ENCODE results near the gene RBPJ.

RBPJ gene

DNA sequence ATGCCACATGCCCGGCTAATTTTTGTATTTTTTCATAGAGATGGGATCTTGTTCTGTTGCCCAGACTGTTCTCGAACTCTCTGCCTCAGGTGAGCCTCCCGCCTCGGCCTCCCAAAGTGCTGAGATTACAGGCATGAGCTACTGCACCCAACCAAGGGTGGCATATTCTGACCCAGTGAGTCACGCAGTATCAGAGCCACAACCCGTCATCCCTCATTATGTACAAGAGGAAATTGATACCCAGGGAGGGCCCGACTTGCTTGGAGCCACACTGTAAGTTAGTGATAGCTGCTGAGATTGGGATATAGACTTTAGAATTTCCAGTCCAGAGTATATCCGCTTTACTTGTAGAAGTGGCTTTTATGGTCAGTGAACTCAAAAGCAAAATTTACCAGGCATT lies 154.9 kb downstream of the RBPJ start:
- DNase-seq (ENCODE audit: extremely low spot score) = no peak
- ChIA-PET POLR2A (no interaction called here), CTCF (no interaction called here)
- no peak for TF ChIP-seq FOXA1 (IDR thresholded peaks at IDR 0.05)
- no peak for TF ChIP-seq BHLHE40 (IDR thresholded peaks at IDR 0.05; ENCODE audit: borderline replicate concordance)
- TF ChIP-seq TARDBP (IDR thresholded peaks at IDR 0.05) = no peak
- TF ChIP-seq, protein P1, sequence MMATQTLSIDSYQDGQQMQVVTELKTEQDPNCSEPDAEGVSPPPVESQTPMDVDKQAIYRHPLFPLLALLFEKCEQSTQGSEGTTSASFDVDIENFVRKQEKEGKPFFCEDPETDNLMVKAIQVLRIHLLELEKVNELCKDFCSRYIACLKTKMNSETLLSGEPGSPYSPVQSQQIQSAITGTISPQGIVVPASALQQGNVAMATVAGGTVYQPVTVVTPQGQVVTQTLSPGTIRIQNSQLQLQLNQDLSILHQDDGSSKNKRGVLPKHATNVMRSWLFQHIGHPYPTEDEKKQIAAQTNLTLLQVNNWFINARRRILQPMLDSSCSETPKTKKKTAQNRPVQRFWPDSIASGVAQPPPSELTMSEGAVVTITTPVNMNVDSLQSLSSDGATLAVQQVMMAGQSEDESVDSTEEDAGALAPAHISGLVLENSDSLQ (IDR thresholded peaks at IDR 0.05) = no peak
- TF ChIP-seq ARNT (IDR thresholded peaks at IDR 0.05) = no peak
- no peak for TF ChIP-seq FOXK2 (IDR thresholded peaks at IDR 0.05)
- TF ChIP-seq HDGF (IDR thresholded peaks at IDR 0.05; ENCODE audit: borderline replicate concordance) = no peak
- TF ChIP-seq L3MBTL2 (conservative IDR thresholded peaks at IDR 0.05) = no peak
- no peak for TF ChIP-seq ZNF384 (IDR thresholded peaks at IDR 0.05)
- TF ChIP-seq SP1 (IDR thresholded peaks at IDR 0.05) = no peak
- TF ChIP-seq FOXM1 (IDR thresholded peaks at IDR 0.05; ENCODE audit: borderline replicate concordance) = no peak
- no peak for TF ChIP-seq LEF1 (IDR thresholded peaks at IDR 0.05; ENCODE audit: borderline replicate concordance)
- no peak for TF ChIP-seq ELF4 (IDR thresholded peaks at IDR 0.05)
- no peak for TF ChIP-seq CTBP1 (IDR thresholded peaks at IDR 0.05; ENCODE audit: borderline replicate concordance)
- TF ChIP-seq NFRKB (IDR thresholded peaks at IDR 0.05) = no peak
- no peak for TF ChIP-seq SUZ12 (IDR thresholded peaks at IDR 0.05)

GRCh38 chr4:26476545-26476944 lies 155.7 kb downstream of the RBPJ start:
- no peak for DNase-seq (ENCODE audit: extremely low spot score)
- TF ChIP-seq FOXK2 (IDR thresholded peaks at IDR 0.05) (no peak), LEF1 (IDR thresholded peaks at IDR 0.05; ENCODE audit: borderline replicate concordance) (no peak), ELF4 (IDR thresholded peaks at IDR 0.05) (no peak), L3MBTL2 (conservative IDR thresholded peaks at IDR 0.05) (no peak), SUZ12 (IDR thresholded peaks at IDR 0.05) (no peak), HDGF (IDR thresholded peaks at IDR 0.05; ENCODE audit: borderline replicate concordance) (no peak), FOXA1 (IDR thresholded peaks at IDR 0.05) (no peak), CTBP1 (IDR thresholded peaks at IDR 0.05; ENCODE audit: borderline replicate concordance) (no peak), TARDBP (IDR thresholded peaks at IDR 0.05) (no peak), ZNF384 (IDR thresholded peaks at IDR 0.05) (no peak)
- CTCF ChIA-PET = interaction anchor here (0.6 kb wide), 1 partner anchor 996 kb away, joined by 3 read pairs; no protein-coding TSS in a partner anchor
- POLR2A ChIA-PET = no interaction called here

- ChIA-PET CTCF (interaction anchor here (0.6 kb wide), 1 partner anchor 532 kb away, joined by 3 read pairs; no protein-coding TSS in a partner anchor), POLR2A (interaction anchor here (1.6 kb wide), 1 partner anchor 106 kb away, joined by 4 read pairs; the partner anchor contains the start of gene TBC1D19)
- no peak for DNase-seq (ENCODE audit: extremely low spot score)
- TF ChIP-seq HDGF (IDR thresholded peaks at IDR 0.05; ENCODE audit: borderline replicate concordance) (no peak), ZNF384 (IDR thresholded peaks at IDR 0.05) (no peak), BHLHE40 (IDR thresholded peaks at IDR 0.05; ENCODE audit: borderline replicate concordance) (no peak), LEF1 (IDR thresholded peaks at IDR 0.05; ENCODE audit: borderline replicate concordance) (no peak), CTBP1 (IDR thresholded peaks at IDR 0.05; ENCODE audit: borderline replicate concordance) (no peak), TARDBP (IDR thresholded peaks at IDR 0.05) (no peak), ARNT (IDR thresholded peaks at IDR 0.05) (no peak), SUZ12 (IDR thresholded peaks at IDR 0.05) (no peak), FOXM1 (IDR thresholded peaks at IDR 0.05; ENCODE audit: borderline replicate concordance) (no peak), NFRKB (IDR thresholded peaks at IDR 0.05) (no peak), FOXA1 (IDR thresholded peaks at IDR 0.05) (no peak), L3MBTL2 (conservative IDR thresholded peaks at IDR 0.05) (no peak), FOXK2 (IDR thresholded peaks at IDR 0.05) (no peak), SP1 (IDR thresholded peaks at IDR 0.05) (no peak), ELF4 (IDR thresholded peaks at IDR 0.05) (no peak)
- TF ChIP-seq, protein P1 (IDR thresholded peaks at IDR 0.05) = no peak
These were observed 157.5 kb downstream of the RBPJ start for GRCh38 chr4:26478330-26478729.

- TF ChIP-seq, protein P1 (IDR thresholded peaks at IDR 0.05) = no peak
- TF ChIP-seq FOXM1 (IDR thresholded peaks at IDR 0.05; ENCODE audit: borderline replicate concordance) (no peak), FOXA1 (IDR thresholded peaks at IDR 0.05) (no peak), SUZ12 (IDR thresholded peaks at IDR 0.05) (no peak), BHLHE40 (IDR thresholded peaks at IDR 0.05; ENCODE audit: borderline replicate concordance) (no peak), LEF1 (IDR thresholded peaks at IDR 0.05; ENCODE audit: borderline replicate concordance) (no peak), CTBP1 (IDR thresholded peaks at IDR 0.05; ENCODE audit: borderline replicate concordance) (no peak), ZNF384 (IDR thresholded peaks at IDR 0.05) (no peak), L3MBTL2 (conservative IDR thresholded peaks at IDR 0.05) (no peak), ARNT (IDR thresholded peaks at IDR 0.05) (no peak), ELF4 (IDR thresholded peaks at IDR 0.05) (no peak), FOXK2 (IDR thresholded peaks at IDR 0.05) (no peak), SP1 (IDR thresholded peaks at IDR 0.05) (no peak), NFRKB (IDR thresholded peaks at IDR 0.05) (no peak), TARDBP (IDR thresholded peaks at IDR 0.05) (no peak), HDGF (IDR thresholded peaks at IDR 0.05; ENCODE audit: borderline replicate concordance) (no peak)
- no peak for DNase-seq (ENCODE audit: extremely low spot score)
- CTCF ChIA-PET = interaction anchor here (0.6 to 1.2 kb wide), 3 partner anchors 8 to 83 kb away, joined by 3 to 4 read pairs (median 3); no protein-coding TSS in a partner anchor
- POLR2A ChIA-PET = interaction anchor here (1.3 to 1.4 kb wide), 2 partner anchors 102 to 162 kb away, joined by 3 to 6 read pairs; partner anchors contain the start of gene RBPJ
These were observed 162.0 kb downstream of the RBPJ start for GRCh38 chr4:26482508-26483462.

DNA sequence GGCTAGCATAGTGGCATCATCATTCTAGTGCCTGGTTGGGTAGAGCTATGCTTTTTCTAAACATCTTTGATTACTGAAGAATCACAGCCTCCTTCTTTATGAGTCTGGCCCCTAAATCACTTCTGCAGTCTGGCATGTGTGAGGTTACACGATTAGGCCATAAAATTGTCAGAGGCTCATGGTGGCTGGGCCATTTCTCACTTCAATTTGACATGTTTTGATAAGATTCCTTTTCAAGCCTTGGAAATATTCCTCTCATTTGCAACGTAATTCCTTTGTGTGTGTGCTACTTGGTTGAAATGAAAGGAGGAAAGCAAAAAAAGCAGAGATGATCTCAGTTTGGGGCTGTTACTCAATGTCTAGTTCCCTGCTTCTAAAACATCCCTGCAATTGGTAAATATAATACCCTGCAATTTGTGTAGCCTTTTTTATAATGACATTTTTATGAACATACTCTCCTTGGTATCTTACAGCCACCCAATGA lies 163.3 kb downstream of the RBPJ start:
- CTCF ChIA-PET = interaction anchor here (1.2 to 1.4 kb wide), 2 partner anchors 9 to 25 kb away, joined by 3 to 4 read pairs; no protein-coding TSS in a partner anchor
- no peak for TF ChIP-seq ELF4 (IDR thresholded peaks at IDR 0.05)
- TF ChIP-seq SP1 (IDR thresholded peaks at IDR 0.05) = no peak
- no peak for TF ChIP-seq FOXM1 (IDR thresholded peaks at IDR 0.05; ENCODE audit: borderline replicate concordance)
- no peak for TF ChIP-seq L3MBTL2 (conservative IDR thresholded peaks at IDR 0.05)
- TF ChIP-seq FOXK2 (IDR thresholded peaks at IDR 0.05) = no peak
- TF ChIP-seq TARDBP (IDR thresholded peaks at IDR 0.05) = no peak
- no peak for TF ChIP-seq HDGF (IDR thresholded peaks at IDR 0.05; ENCODE audit: borderline replicate concordance)
- TF ChIP-seq, protein P1 (IDR thresholded peaks at IDR 0.05) = peak; percentile 97
- TF ChIP-seq LEF1 (IDR thresholded peaks at IDR 0.05; ENCODE audit: borderline replicate concordance) = peak; percentile 40; the same call in 1 of the 2 replicates
- TF ChIP-seq ARNT (IDR thresholded peaks at IDR 0.05) = peak; percentile 96
- peak; percentile 90 for TF ChIP-seq CTBP1 (IDR thresholded peaks at IDR 0.05; ENCODE audit: borderline replicate concordance)
- TF ChIP-seq FOXA1 (IDR thresholded peaks at IDR 0.05) = no peak
- TF ChIP-seq NFRKB (IDR thresholded peaks at IDR 0.05) = no peak
- no peak for TF ChIP-seq ZNF384 (IDR thresholded peaks at IDR 0.05)
- TF ChIP-seq SUZ12 (IDR thresholded peaks at IDR 0.05) = no peak
- TF ChIP-seq BHLHE40 (IDR thresholded peaks at IDR 0.05; ENCODE audit: borderline replicate concordance) = no peak
- POLR2A ChIA-PET = interaction anchor here (1.3 kb wide), 1 partner anchor 101 kb away, joined by 6 read pairs; no protein-coding TSS in a partner anchor
- DNase-seq (ENCODE audit: extremely low spot score) = peak; percentile 38
